ENCODE results near the gene SGCA.

DNA sequence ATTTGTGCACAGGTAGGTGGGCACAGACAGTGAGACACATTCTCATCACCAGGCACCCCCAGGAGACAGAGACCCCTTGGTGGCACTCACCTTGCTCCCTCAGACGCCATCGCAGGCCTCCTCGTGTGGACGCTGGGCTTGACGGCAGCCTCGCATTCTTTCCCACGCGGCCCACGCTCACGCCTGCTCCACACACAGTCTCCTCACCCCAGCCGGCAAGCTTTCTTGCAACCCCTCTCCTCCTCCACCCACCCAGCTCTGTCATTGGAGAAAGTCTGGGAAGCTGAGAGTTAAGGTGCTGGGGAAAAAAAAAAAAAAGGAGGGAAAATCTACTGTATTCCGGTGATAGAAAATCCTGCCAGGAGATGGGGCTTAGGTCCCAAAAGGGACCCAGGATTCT, 14.8 kb downstream of the SGCA start:
- TF ChIP-seq FOXA1 (IDR thresholded peaks at IDR 0.05) (no peak), JUND (IDR thresholded peaks at IDR 0.05) (no peak), GABPA (IDR thresholded peaks at IDR 0.05 in 1 of 2, conservative IDR thresholded peaks at IDR 0.05 in 1 of 2) (no peak), RAD21 (IDR thresholded peaks at IDR 0.05) (no peak)
- TF ChIP-seq, protein P1, sequence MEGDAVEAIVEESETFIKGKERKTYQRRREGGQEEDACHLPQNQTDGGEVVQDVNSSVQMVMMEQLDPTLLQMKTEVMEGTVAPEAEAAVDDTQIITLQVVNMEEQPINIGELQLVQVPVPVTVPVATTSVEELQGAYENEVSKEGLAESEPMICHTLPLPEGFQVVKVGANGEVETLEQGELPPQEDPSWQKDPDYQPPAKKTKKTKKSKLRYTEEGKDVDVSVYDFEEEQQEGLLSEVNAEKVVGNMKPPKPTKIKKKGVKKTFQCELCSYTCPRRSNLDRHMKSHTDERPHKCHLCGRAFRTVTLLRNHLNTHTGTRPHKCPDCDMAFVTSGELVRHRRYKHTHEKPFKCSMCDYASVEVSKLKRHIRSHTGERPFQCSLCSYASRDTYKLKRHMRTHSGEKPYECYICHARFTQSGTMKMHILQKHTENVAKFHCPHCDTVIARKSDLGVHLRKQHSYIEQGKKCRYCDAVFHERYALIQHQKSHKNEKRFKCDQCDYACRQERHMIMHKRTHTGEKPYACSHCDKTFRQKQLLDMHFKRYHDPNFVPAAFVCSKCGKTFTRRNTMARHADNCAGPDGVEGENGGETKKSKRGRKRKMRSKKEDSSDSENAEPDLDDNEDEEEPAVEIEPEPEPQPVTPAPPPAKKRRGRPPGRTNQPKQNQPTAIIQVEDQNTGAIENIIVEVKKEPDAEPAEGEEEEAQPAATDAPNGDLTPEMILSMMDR (IDR thresholded peaks at IDR 0.05; ENCODE audit: low read depth, low read length, missing input control) = no peak
- TF ChIP-seq, protein P2, sequence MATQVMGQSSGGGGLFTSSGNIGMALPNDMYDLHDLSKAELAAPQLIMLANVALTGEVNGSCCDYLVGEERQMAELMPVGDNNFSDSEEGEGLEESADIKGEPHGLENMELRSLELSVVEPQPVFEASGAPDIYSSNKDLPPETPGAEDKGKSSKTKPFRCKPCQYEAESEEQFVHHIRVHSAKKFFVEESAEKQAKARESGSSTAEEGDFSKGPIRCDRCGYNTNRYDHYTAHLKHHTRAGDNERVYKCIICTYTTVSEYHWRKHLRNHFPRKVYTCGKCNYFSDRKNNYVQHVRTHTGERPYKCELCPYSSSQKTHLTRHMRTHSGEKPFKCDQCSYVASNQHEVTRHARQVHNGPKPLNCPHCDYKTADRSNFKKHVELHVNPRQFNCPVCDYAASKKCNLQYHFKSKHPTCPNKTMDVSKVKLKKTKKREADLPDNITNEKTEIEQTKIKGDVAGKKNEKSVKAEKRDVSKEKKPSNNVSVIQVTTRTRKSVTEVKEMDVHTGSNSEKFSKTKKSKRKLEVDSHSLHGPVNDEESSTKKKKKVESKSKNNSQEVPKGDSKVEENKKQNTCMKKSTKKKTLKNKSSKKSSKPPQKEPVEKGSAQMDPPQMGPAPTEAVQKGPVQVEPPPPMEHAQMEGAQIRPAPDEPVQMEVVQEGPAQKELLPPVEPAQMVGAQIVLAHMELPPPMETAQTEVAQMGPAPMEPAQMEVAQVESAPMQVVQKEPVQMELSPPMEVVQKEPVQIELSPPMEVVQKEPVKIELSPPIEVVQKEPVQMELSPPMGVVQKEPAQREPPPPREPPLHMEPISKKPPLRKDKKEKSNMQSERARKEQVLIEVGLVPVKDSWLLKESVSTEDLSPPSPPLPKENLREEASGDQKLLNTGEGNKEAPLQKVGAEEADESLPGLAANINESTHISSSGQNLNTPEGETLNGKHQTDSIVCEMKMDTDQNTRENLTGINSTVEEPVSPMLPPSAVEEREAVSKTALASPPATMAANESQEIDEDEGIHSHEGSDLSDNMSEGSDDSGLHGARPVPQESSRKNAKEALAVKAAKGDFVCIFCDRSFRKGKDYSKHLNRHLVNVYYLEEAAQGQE (IDR thresholded peaks at IDR 0.05) = no peak

Data from liver (tissue), 3 donors.